H9 (cell line): ENCODE results near the gene TGOLN2. TPM values are rescaled to one million over a fixed set of nuclear protein-coding genes. Genes with fewer than 3 reads are reported as not detected.

Experiments used
- DNase-seq: peaks from one replicate; pipeline ENCODE4 v3.0.0-alpha.2; 2017
- H2AFZ ChIP-seq: one replicate; pipeline ENCODE4 v1.6.1; 2013; ENCODE audit warnings: mild to moderate bottlenecking, low read length, control low read depth, moderate library complexity
- H2AK5ac ChIP-seq: 2 replicates; pipeline ENCODE4 v1.6.1; 2013; ENCODE audit warnings: low read length, control low read depth, mixed read lengths; ENCODE audit not compliant: insufficient read length
- H2BK120ac ChIP-seq: one replicate; pipeline ENCODE4 v1.6.1; 2013; ENCODE audit warnings: low read depth, mild to moderate bottlenecking, low read length, control low read depth, inconsistent platforms; ENCODE audit not compliant: poor library complexity, severe bottlenecking
- H2BK12ac ChIP-seq: 2 replicates; pipeline ENCODE4 v1.6.1; 2013; ENCODE audit warnings: low read length, control low read depth, mixed read lengths, low read depth; ENCODE audit not compliant: insufficient read length
- H2BK15ac ChIP-seq: 2 replicates; pipeline ENCODE4 v1.6.1; 2013; ENCODE audit warnings: low read depth, low read length, control low read depth
- H2BK20ac ChIP-seq: one replicate; pipeline ENCODE4 v1.6.1; 2013; ENCODE audit warnings: low read depth, mild to moderate bottlenecking, low read length, control low read depth, inconsistent platforms; ENCODE audit not compliant: poor library complexity, severe bottlenecking
- H2BK5ac ChIP-seq: 2 replicates; pipeline ENCODE4 v1.6.1; 2013; ENCODE audit warnings: low read length, control low read depth, mixed read lengths; ENCODE audit not compliant: insufficient read length
- H3K14ac ChIP-seq: 2 replicates; pipeline ENCODE4 v1.6.1; 2013; ENCODE audit warnings: low read length, control low read depth; ENCODE audit not compliant: insufficient read depth
- H3K18ac ChIP-seq: 2 replicates; pipeline ENCODE4 v1.6.1; 2013; ENCODE audit warnings: low read depth, mild to moderate bottlenecking, mixed read lengths, low read length, control low read depth; ENCODE audit not compliant: insufficient read length
- H3K23ac ChIP-seq: 2 replicates; pipeline ENCODE4 v1.6.1; 2013; ENCODE audit warnings: low read length, control low read depth, mixed read lengths, low read depth; ENCODE audit not compliant: insufficient read length
- H3K23me2 ChIP-seq: 2 replicates; pipeline ENCODE4 v1.6.1; 2013; ENCODE audit warnings: low read depth, mild to moderate bottlenecking, mixed read lengths, low read length, control low read depth; ENCODE audit not compliant: insufficient read length, poor library complexity, severe bottlenecking
- H3K27ac ChIP-seq: 2 replicates; pipeline ENCODE4 v1.5.1; 2013; ENCODE audit warnings: low read length, control low read depth, mixed read lengths, low read depth; ENCODE audit not compliant: insufficient read length
- H3K27me3 ChIP-seq: 2 replicates; pipeline ENCODE4 v1.6.1; 2013; ENCODE audit warnings: low read length, control low read depth, inconsistent platforms; ENCODE audit not compliant: insufficient read depth
- H3K4ac ChIP-seq: 2 replicates; pipeline ENCODE4 v1.6.1; 2013; ENCODE audit warnings: low read depth, mild to moderate bottlenecking, control low read depth, inconsistent platforms, low read length, moderate library complexity
- H3K4me1 ChIP-seq: 2 replicates; pipeline ENCODE4 v1.6.1; 2013; ENCODE audit warnings: low read length, control low read depth, inconsistent platforms; ENCODE audit not compliant: insufficient read depth
- H3K4me2 ChIP-seq: 2 replicates; pipeline ENCODE4 v1.6.1; 2013; ENCODE audit warnings: low read length, control low read depth, mixed read lengths; ENCODE audit not compliant: insufficient read length, insufficient read depth
- H3K56ac ChIP-seq: 2 replicates; pipeline ENCODE4 v1.6.1; 2013; ENCODE audit warnings: low read depth, mild to moderate bottlenecking, mixed read lengths, low read length, control low read depth; ENCODE audit not compliant: insufficient read length
- H3K79me1 ChIP-seq: 2 replicates; pipeline ENCODE4 v1.6.1; 2013; ENCODE audit warnings: low read depth, mild to moderate bottlenecking, moderate library complexity, low read length, control low read depth, inconsistent platforms; ENCODE audit not compliant: insufficient read depth, poor library complexity, severe bottlenecking
- H3K79me2 ChIP-seq: 2 replicates; pipeline ENCODE4 v1.6.1; 2013; ENCODE audit warnings: low read length, control low read depth, inconsistent platforms; ENCODE audit not compliant: insufficient read depth
- H3K9ac ChIP-seq: 2 replicates; pipeline ENCODE4 v1.6.1; 2013; ENCODE audit warnings: low read length, control low read depth, mixed read lengths; ENCODE audit not compliant: insufficient read length; ENCODE audit errors: extremely low read depth
- H3K9me3 ChIP-seq: one replicate; pipeline ENCODE4 v1.6.1; 2013; ENCODE audit warnings: low read depth, low read length, inconsistent platforms; ENCODE audit not compliant: control insufficient read depth
- H3T11ph ChIP-seq: one replicate; pipeline ENCODE4 v1.6.1; 2013; ENCODE audit warnings: mild to moderate bottlenecking, low read length, control low read depth, inconsistent platforms
- H4K20me1 ChIP-seq: one replicate; pipeline ENCODE4 v1.6.1; 2013; ENCODE audit not compliant: control insufficient read depth, insufficient read length, insufficient read depth
- H4K5ac ChIP-seq: 2 replicates; pipeline ENCODE4 v1.6.1; 2013; ENCODE audit warnings: low read depth, mild to moderate bottlenecking, mixed read lengths, low read length, control low read depth; ENCODE audit not compliant: insufficient read length
- H4K8ac ChIP-seq: replicated peaks from 2 replicates; pipeline ENCODE4 v1.6.1; 2013; ENCODE audit warnings: low read length, control low read depth, mixed read lengths, low read depth; ENCODE audit not compliant: insufficient read length
- H4K91ac ChIP-seq: 2 replicates; pipeline ENCODE4 v1.6.1; 2013; ENCODE audit warnings: low read depth, mild to moderate bottlenecking, moderate library complexity, mixed read lengths, low read length, control low read depth; ENCODE audit not compliant: insufficient read length
- H3K27ac Mint-ChIP-seq, 3 experiments: 2 replicates in 2 of 3; 3 replicates in 1 of 3; pipeline ENCODE4 v1.8.0; 2020 to 2021; ENCODE audit warnings: mixed read lengths in 3 of 3, mild to moderate bottlenecking in 1 of 3, moderate library complexity in 1 of 3
- H3K27me3 Mint-ChIP-seq: 2 replicates; pipeline ENCODE4 v1.8.0; 2021; ENCODE audit warnings: low read depth, mild to moderate bottlenecking, moderate library complexity, mixed read lengths
- H3K36me3 Mint-ChIP-seq, 3 experiments: 2 replicates in 2 of 3; 3 replicates in 1 of 3; pipeline ENCODE4 v1.8.0; 2020 to 2021; ENCODE audit warnings: low read depth in 3 of 3, mixed read lengths in 3 of 3; ENCODE audit not compliant: insufficient read depth in 1 of 3
- H3K4me1 Mint-ChIP-seq, 2 experiments: 2 replicates each; pipeline ENCODE4 v1.8.0; 2020; ENCODE audit warnings: mixed read lengths in 2 of 2
- H3K4me3 Mint-ChIP-seq, 2 experiments: 2 replicates in 1 of 2; 3 replicates in 1 of 2; pipeline ENCODE4 v1.8.0; 2020 to 2021; ENCODE audit warnings: mild to moderate bottlenecking in 2 of 2, mixed read lengths in 2 of 2, moderate library complexity in 1 of 2
- H3K9me3 Mint-ChIP-seq, 2 experiments: 2 replicates in 1 of 2; 3 replicates in 1 of 2; pipeline ENCODE4 v1.8.0; 2020; ENCODE audit warnings: mild to moderate bottlenecking in 2 of 2, mixed read lengths in 2 of 2, moderate library complexity in 1 of 2
- WGBS: extraction: QIAGEN DNeasy Blood & Tissue Kit; methylation state at CpG from one replicate; pipeline ENCODE4 v1.1.7; 2013; ENCODE audit warnings: missing lambda C conversion rate, low lambda C conversion rate, mixed read lengths; ENCODE audit not compliant: insufficient read length; ENCODE audit errors: extremely low coverage; 5-methylcytosine and 5-hydroxymethylcytosine counted together
- total RNA-seq: library from RNA; stranded (reverse); gene quantifications from 2 replicates; pipeline ENCODE4 v1.2.1, GENCODE V29; 2021
- TF ChIP-seq, protein P1 (sequence below): fragments of 200-600 bp; sonication (generic); conservative IDR thresholded peaks from 3 replicates; pipeline ENCODE4 v1.8.0; 2021; ENCODE audit warnings: antibody characterized with exemption, mild to moderate bottlenecking

Gene TGOLN2
- total RNA-seq, 1 experiment from 2014 or later = 47.8 TPM

DNA sequence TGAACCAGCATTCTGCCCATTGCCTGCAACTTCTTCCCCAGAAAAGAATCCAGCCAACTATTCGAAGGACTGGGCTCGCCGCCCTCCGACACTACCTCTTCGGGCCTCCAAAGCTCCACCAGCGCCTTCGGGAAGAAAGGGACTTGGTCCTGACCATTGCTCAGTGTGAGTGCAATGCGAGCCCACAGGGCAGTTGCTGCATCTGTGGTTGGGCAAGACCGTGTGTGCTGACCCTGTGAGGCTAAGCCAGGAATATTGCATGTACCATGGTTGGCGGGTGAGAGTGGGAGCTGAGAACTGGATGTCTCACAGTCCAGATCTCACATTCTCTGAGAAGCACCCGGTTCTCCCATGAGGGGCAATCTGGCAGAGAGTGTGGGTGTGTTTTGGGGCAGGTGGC, 43.3 kb upstream of the TGOLN2 start:
- Mint-ChIP-seq H3K4me3 (no peak overlapping the region), H3K4me1 (no peaks in the 10 kb centered on the region), H3K36me3 (peaks cover 0 to 13% (median 9%) of the 10 kb centered on the region in 3 experiments; a peak in 4 of 7 replicates), H3K9me3 (no peaks in the 10 kb centered on the region; a peak in 1 of 5 replicates), H3K27ac (no peak overlapping the region), H3K27me3 (no peaks in the 10 kb centered on the region)
- Histone ChIP-seq H3K79me2 (no peaks in the 10 kb centered on the region), H4K5ac (no peak overlapping the region), H3K18ac (no peak overlapping the region), H3K27ac (no peak overlapping the region), H3T11ph (no peak overlapping the region), H2BK20ac (no peak overlapping the region), H4K91ac (no peak overlapping the region), H3K4me1 (no peaks in the 10 kb centered on the region), H3K23ac (no peak overlapping the region), H3K79me1 (no peaks in the 10 kb centered on the region), H2BK15ac (no peak overlapping the region), H3K4me2 (no peak overlapping the region), H3K4ac (no peak overlapping the region), H4K8ac (no peak overlapping the region), H2AFZ (no peak overlapping the region), H3K23me2 (no peaks in the 10 kb centered on the region), H2BK12ac (no peak overlapping the region), H3K27me3 (no peaks in the 10 kb centered on the region), H4K20me1 (no peaks in the 10 kb centered on the region), H3K9me3 (no peaks in the 10 kb centered on the region), H2BK5ac (no peak overlapping the region), H3K56ac (no peak overlapping the region), H2BK120ac (no peak overlapping the region), H3K14ac (no peak overlapping the region), H2AK5ac (no peak overlapping the region), H3K9ac (no peak overlapping the region)
- no CpG with 5 or more reads among the region's 11 CpGs for WGBS
- DNase-seq = no peak
- TF ChIP-seq, protein P1, sequence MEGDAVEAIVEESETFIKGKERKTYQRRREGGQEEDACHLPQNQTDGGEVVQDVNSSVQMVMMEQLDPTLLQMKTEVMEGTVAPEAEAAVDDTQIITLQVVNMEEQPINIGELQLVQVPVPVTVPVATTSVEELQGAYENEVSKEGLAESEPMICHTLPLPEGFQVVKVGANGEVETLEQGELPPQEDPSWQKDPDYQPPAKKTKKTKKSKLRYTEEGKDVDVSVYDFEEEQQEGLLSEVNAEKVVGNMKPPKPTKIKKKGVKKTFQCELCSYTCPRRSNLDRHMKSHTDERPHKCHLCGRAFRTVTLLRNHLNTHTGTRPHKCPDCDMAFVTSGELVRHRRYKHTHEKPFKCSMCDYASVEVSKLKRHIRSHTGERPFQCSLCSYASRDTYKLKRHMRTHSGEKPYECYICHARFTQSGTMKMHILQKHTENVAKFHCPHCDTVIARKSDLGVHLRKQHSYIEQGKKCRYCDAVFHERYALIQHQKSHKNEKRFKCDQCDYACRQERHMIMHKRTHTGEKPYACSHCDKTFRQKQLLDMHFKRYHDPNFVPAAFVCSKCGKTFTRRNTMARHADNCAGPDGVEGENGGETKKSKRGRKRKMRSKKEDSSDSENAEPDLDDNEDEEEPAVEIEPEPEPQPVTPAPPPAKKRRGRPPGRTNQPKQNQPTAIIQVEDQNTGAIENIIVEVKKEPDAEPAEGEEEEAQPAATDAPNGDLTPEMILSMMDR = no peak
